WERI-Rb-1 (cell line): ENCODE measurements around the gene EIF3F.

Source experiments
- DNase-seq: peaks from one replicate; pipeline ENCODE4 v3.0.0-alpha.2; 2020
- H3K27ac ChIP-seq: fragments of 250-450 bp; sonication (Bioruptor Pico); 2 replicates; pipeline ENCODE4 v1.5.1; 2020; ENCODE audit warnings: mild to moderate bottlenecking, moderate library complexity
- H3K27me3 ChIP-seq: fragments of 250-450 bp; sonication (Bioruptor Pico); 2 replicates; pipeline ENCODE4 v1.5.1; 2021; ENCODE audit warnings: mild to moderate bottlenecking, low read depth, moderate library complexity; ENCODE audit not compliant: insufficient read depth, severe bottlenecking
- H3K36me3 ChIP-seq: fragments of 250-450 bp; sonication (Bioruptor Pico); 2 replicates; pipeline ENCODE4 v1.5.1; 2020; ENCODE audit warnings: mild to moderate bottlenecking, moderate library complexity
- H3K4me3 ChIP-seq: 2 replicates; pipeline ENCODE4 v1.5.1; 2011; ENCODE audit warnings: low read depth, mild to moderate bottlenecking, control low read depth, low read length
- H3K9me3 ChIP-seq: fragments of 250-450 bp; sonication (Bioruptor Pico); 2 replicates; pipeline ENCODE4 v1.5.1; 2021; ENCODE audit warnings: mild to moderate bottlenecking, moderate library complexity; ENCODE audit not compliant: severe bottlenecking
- TF ChIP-seq, protein P1 (sequence below): IDR thresholded peaks from 2 replicates; pipeline ENCODE4 v1.5.1; 2011; ENCODE audit warnings: low read depth, mild to moderate bottlenecking, control low read depth, inconsistent platforms, low read length

EIF3F gene

DNA sequence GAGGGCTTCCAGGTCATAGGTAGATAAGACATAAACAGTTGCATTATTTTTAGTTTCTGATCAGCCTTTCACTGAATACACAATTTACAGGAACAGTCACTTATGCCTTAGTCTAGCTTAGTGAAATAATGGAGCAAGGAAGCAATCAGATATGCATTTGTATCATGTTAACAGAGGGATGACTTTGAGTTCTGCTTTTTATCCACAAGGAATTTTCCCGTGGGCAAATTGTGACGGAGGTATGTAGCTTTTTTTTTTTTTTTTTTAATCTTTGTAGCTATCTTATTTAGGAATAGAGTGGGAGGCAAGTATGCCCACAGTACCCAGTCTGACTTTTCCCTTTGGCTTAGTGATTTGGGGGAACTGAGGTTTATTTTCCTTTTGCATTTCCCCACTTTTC lies 18.5 kb upstream of the EIF3F start:
- Histone ChIP-seq H3K4me3 (no peak overlapping the region), H3K9me3 (no peaks in the 10 kb centered on the region), H3K27ac (no peak overlapping the region), H3K27me3 (no peaks in the 10 kb centered on the region), H3K36me3 (no peaks in the 10 kb centered on the region)
- TF ChIP-seq, protein P1, sequence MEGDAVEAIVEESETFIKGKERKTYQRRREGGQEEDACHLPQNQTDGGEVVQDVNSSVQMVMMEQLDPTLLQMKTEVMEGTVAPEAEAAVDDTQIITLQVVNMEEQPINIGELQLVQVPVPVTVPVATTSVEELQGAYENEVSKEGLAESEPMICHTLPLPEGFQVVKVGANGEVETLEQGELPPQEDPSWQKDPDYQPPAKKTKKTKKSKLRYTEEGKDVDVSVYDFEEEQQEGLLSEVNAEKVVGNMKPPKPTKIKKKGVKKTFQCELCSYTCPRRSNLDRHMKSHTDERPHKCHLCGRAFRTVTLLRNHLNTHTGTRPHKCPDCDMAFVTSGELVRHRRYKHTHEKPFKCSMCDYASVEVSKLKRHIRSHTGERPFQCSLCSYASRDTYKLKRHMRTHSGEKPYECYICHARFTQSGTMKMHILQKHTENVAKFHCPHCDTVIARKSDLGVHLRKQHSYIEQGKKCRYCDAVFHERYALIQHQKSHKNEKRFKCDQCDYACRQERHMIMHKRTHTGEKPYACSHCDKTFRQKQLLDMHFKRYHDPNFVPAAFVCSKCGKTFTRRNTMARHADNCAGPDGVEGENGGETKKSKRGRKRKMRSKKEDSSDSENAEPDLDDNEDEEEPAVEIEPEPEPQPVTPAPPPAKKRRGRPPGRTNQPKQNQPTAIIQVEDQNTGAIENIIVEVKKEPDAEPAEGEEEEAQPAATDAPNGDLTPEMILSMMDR, result no peak
- DNase-seq, result no peak

DNA sequence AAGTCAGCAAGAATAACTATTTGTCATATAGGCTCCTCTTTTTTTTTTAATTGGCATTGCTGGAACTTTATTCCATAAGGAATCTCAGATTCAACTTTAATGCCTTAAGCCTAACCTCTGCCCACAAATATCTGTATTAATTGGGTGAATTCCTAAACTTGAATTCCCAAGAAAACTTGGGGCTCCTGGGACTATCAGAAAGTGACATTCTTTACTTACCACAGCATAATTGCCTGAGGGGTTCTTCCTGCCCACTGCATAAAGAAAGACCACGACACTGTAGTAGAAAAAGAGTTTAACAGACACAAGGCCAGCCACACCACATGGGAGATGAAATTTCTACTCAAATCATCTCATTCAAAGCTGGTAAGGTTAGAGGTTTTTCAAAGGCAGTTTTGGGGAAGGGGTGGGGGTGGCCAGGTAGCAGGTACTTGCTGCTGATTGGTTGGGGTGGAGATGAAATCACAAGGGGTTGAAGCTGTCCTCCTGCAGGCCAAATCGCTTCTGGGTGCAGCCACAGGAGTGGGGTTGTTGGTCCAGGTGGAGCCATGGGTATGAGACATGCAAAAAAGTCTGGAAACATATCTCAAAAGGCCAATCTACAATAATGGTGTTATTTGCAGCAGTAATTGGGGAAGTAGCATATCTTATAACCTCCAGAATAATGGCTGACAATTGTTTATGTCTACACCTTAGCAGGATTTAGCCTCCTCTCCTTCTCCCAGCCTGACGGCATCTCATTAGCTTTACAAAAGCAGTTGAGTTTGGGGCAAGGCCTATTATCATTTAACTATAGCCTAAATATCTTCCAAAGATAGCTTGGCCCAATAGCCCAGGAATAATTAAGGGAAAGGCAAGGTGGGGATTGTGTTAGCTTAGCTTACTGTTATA lies 17.1 kb upstream of the EIF3F start:
- no peaks in the 10 kb centered on the region for H3K27me3 ChIP-seq
- H3K36me3 ChIP-seq, result no peaks in the 10 kb centered on the region
- no peak overlapping the region for H3K27ac ChIP-seq
- no peak for DNase-seq
- no peak overlapping the region for H3K4me3 ChIP-seq
- H3K9me3 ChIP-seq, result no peaks in the 10 kb centered on the region
- TF ChIP-seq, protein P1, result no peak

DNA sequence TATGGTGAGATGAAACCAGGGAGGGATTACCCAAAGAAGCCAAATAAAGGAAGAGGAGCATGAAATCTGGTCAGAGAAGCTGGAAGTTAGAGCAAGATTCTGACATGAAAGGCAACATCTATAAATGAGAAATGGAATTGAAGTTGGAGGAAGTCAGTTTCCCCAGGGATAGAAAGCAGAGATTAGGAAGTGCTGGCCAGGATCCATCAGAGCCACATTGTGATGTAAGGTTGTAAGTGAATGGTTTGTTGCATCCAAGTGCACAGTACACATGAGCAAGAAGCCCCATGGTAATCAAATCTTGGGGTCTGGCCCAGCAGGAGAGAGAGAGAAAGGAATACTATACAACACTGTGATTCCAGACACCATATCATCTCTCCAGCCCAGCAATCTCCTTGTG lies 15.3 kb upstream of the EIF3F start:
- no peak for DNase-seq
- no peaks in the 10 kb centered on the region for H3K36me3 ChIP-seq
- no peaks in the 10 kb centered on the region for H3K27me3 ChIP-seq
- H3K4me3 ChIP-seq, result no peak overlapping the region
- TF ChIP-seq, protein P1, result no peak
- no peaks in the 10 kb centered on the region for H3K9me3 ChIP-seq
- H3K27ac ChIP-seq, result no peak overlapping the region

GRCh38 chr11:7973011-7973410 lies 14.1 kb upstream of the EIF3F start:
- Histone ChIP-seq H3K9me3 (no peaks in the 10 kb centered on the region), H3K27me3 (no peaks in the 10 kb centered on the region), H3K27ac (no peak overlapping the region), H3K36me3 (no peaks in the 10 kb centered on the region), H3K4me3 (no peak overlapping the region)
- TF ChIP-seq, protein P1, result no peak
- DNase-seq, result no peak

DNA sequence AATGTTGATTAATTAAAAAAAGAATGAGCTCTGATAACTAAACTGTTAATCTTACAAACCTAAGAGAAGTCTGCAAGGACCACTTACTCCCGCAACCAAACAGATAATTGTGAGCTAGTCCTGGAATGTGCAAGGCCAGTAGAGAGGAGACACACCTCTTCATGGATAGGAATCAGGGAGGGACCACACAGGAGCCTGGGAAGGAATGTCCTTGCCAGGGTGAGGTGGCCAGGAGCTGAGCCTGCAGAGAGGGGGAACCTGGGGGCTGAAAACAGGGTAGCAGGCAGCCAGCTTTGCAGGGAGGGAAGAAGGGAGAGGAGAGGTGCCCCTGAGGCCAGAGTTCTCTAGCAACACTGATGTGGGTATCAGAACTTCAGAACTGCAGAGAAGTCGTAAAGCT lies 12.5 kb upstream of the EIF3F start:
- no peak for DNase-seq

More for the DNA sequence above, 12.5 kb upstream of the EIF3F start:
- Histone ChIP-seq H3K27ac (no peak overlapping the region), H3K4me3 (no peak overlapping the region), H3K9me3 (no peaks in the 10 kb centered on the region), H3K27me3 (no peaks in the 10 kb centered on the region), H3K36me3 (no peaks in the 10 kb centered on the region)
- TF ChIP-seq, protein P1, result no peak
